Loucy (cell line): ENCODE results near the gene OSTM1.

ENCODE experiments used
- H2AFZ ChIP-seq: fragments of 200-600 bp; sonication (generic); 2 replicates; pipeline ENCODE4 v1.6.0; 2016; ENCODE audit warnings: antibody characterized with exemption, mild to moderate bottlenecking, low read length, moderate library complexity
- H3F3A ChIP-seq: fragments of 200-600 bp; 2 replicates; pipeline ENCODE4 v1.6.0; 2016; ENCODE audit warnings: antibody characterized with exemption, low read depth, mild to moderate bottlenecking
- H3K27me3 ChIP-seq: fragments of 200-600 bp; sonication (generic); 2 replicates; pipeline ENCODE4 v1.6.1; 2014; ENCODE audit warnings: low read length, mild to moderate bottlenecking; ENCODE audit not compliant: insufficient read depth, poor library complexity, severe bottlenecking
- H3K36me3 ChIP-seq: fragments of 200-600 bp; sonication (generic); 2 replicates; pipeline ENCODE4 v1.6.1; 2016; ENCODE audit warnings: low read length; ENCODE audit not compliant: insufficient read depth
- H3K4me1 ChIP-seq: fragments of 200-600 bp; sonication (generic); 2 replicates; pipeline ENCODE4 v1.5.1; 2014; ENCODE audit warnings: low read length, mild to moderate bottlenecking; ENCODE audit not compliant: insufficient read depth, poor library complexity, severe bottlenecking
- H3K4me2 ChIP-seq: fragments of 200-600 bp; sonication (generic); 2 replicates; pipeline ENCODE4 v1.6.0; 2014; ENCODE audit warnings: antibody characterized with exemption, low read length, low read depth, mild to moderate bottlenecking; ENCODE audit not compliant: poor library complexity, severe bottlenecking
- H3K4me3 ChIP-seq: fragments of 200-600 bp; sonication (generic); 2 replicates; pipeline ENCODE4 v1.5.1; 2014; ENCODE audit warnings: low read length, mild to moderate bottlenecking, mixed read lengths; ENCODE audit not compliant: poor library complexity, severe bottlenecking
- H3K79me2 ChIP-seq: fragments of 200-600 bp; sonication (generic); 2 replicates; pipeline ENCODE4 v1.6.1; 2014; ENCODE audit warnings: low read length; ENCODE audit not compliant: insufficient read depth
- H3K9ac ChIP-seq: fragments of 200-600 bp; sonication (generic); 2 replicates; pipeline ENCODE4 v1.6.0; 2014; ENCODE audit warnings: mild to moderate bottlenecking, low read depth, low read length, moderate library complexity; ENCODE audit not compliant: poor library complexity, severe bottlenecking
- H3K9me2 ChIP-seq: fragments of 200-600 bp; sonication (generic); replicated peaks from 2 replicates; pipeline ENCODE4 v1.6.1; 2016; ENCODE audit warnings: low read depth, low read length, mixed read lengths
- H3K9me3 ChIP-seq: fragments of 200-600 bp; sonication (generic); 2 replicates; pipeline ENCODE4 v1.6.1; 2014; ENCODE audit warnings: mild to moderate bottlenecking, antibody characterized with exemption, low read length, low read depth; ENCODE audit not compliant: insufficient read depth
- H4K20me1 ChIP-seq: fragments of 200-600 bp; sonication (generic); 2 replicates; pipeline ENCODE4 v1.6.0; 2014; ENCODE audit warnings: antibody characterized with exemption, low read length, mild to moderate bottlenecking; ENCODE audit not compliant: insufficient read depth, poor library complexity, severe bottlenecking
- EZH2phosphoT487 ChIP-seq: fragments of 200-600 bp; IDR thresholded peaks from 2 replicates; pipeline ENCODE4 v1.6.1; 2018; ENCODE audit warnings: antibody characterized with exemption, mild to moderate bottlenecking, moderate library complexity, borderline replicate concordance
- TF ChIP-seq, protein P1 (sequence below): fragments of 200-600 bp; sonication (generic); conservative IDR thresholded peaks from 2 replicates; pipeline ENCODE4 v1.5.1; 2014; ENCODE audit warnings: mild to moderate bottlenecking, antibody characterized with exemption, low read length

Gene OSTM1

DNA sequence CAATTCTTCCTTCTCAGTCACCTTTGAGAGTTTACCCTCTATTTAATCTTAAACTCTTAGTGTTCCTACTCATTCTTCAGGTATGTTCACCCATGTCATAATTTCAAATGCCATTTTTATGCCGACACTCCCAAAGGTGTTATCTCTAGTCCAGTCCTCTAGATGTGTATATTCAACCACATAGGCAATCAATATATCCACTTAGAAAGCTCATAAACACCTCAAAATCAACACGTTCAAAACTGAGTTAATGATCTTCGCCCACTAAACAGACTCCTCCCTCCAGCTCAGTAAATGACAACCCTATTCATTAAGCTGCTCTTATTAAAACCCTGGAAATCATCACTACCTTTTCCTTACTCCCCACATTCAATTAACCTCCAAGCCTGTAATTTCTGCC, 6.4 kb downstream of the OSTM1 start:
- H3K4me1 ChIP-seq, result peaks cover 27% of the 10 kb centered on the region
- no peaks in the 10 kb centered on the region for H3K27me3 ChIP-seq
- no peak overlapping the region for H2AFZ ChIP-seq
- H3K9me2 ChIP-seq, result no peaks in the 10 kb centered on the region
- H3K4me2 ChIP-seq, result peak overlapping the region; percentile 50
- H3K79me2 ChIP-seq, result peaks cover 3% of the 10 kb centered on the region; the same call in 1 of the 2 replicates
- no peak overlapping the region for H3K4me3 ChIP-seq
- H3F3A ChIP-seq, result no peaks in the 10 kb centered on the region
- no peak overlapping the region for H3K9ac ChIP-seq
- TF ChIP-seq, protein P1, sequence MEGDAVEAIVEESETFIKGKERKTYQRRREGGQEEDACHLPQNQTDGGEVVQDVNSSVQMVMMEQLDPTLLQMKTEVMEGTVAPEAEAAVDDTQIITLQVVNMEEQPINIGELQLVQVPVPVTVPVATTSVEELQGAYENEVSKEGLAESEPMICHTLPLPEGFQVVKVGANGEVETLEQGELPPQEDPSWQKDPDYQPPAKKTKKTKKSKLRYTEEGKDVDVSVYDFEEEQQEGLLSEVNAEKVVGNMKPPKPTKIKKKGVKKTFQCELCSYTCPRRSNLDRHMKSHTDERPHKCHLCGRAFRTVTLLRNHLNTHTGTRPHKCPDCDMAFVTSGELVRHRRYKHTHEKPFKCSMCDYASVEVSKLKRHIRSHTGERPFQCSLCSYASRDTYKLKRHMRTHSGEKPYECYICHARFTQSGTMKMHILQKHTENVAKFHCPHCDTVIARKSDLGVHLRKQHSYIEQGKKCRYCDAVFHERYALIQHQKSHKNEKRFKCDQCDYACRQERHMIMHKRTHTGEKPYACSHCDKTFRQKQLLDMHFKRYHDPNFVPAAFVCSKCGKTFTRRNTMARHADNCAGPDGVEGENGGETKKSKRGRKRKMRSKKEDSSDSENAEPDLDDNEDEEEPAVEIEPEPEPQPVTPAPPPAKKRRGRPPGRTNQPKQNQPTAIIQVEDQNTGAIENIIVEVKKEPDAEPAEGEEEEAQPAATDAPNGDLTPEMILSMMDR, result no peak
- TF ChIP-seq EZH2phosphoT487, result no peak
- H4K20me1 ChIP-seq, result no peaks in the 10 kb centered on the region
- H3K9me3 ChIP-seq, result no peaks in the 10 kb centered on the region
- H3K36me3 ChIP-seq, result no peaks in the 10 kb centered on the region

DNA sequence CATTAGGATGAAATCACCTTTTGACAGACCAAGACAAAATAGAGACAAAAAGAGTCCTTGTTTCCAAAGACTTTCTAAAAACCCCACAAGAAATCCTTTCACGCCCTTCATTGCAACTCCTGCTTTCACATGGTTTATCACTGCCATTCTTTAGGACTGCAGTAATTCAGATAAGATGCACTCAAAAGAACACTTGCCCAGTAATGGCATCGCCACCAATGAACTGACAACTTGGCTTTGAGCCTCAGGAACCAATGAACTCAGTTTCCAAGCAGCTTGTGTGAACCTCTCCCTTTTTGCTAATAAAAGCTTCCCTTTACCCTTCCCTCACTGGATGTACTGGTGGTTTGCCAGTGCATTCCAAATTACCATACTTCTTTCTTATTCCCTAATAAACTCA, 21.8 kb downstream of the OSTM1 start:
- no peak overlapping the region for H3K4me2 ChIP-seq
- H3K79me2 ChIP-seq, result no peaks in the 10 kb centered on the region
- H2AFZ ChIP-seq, result no peak overlapping the region
- H4K20me1 ChIP-seq, result no peaks in the 10 kb centered on the region
- no peak for TF ChIP-seq EZH2phosphoT487
- TF ChIP-seq, protein P1, result no peak
- H3K9me3 ChIP-seq, result no peaks in the 10 kb centered on the region
- no peaks in the 10 kb centered on the region for H3K9me2 ChIP-seq
- no peaks in the 10 kb centered on the region for H3F3A ChIP-seq
- no peak overlapping the region for H3K4me3 ChIP-seq
- H3K9ac ChIP-seq, result no peak overlapping the region
- no peaks in the 10 kb centered on the region for H3K27me3 ChIP-seq
- peaks cover 4% of the 10 kb centered on the region; the same call in 1 of the 2 replicates for H3K36me3 ChIP-seq
- no peaks in the 10 kb centered on the region for H3K4me1 ChIP-seq

DNA sequence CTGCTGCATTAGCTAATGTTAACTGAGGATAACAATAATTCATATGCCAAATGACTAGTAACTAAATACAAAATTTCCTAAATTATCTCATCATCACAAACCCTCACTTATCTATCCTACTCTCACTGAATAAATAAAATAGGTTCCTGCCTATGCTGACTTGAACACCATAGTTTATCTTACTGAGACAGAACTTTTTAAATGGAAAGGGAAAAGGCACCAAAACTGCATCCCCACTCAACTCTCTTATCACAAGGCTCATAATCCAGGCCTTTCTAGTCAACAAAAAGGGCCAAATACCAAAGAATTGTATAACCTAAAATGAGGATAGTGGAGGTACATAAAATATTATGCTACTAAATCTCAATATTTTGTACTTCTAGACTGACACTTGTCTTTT, 23.1 kb downstream of the OSTM1 start:
- no peaks in the 10 kb centered on the region for H4K20me1 ChIP-seq
- no peaks in the 10 kb centered on the region for H3F3A ChIP-seq
- no peaks in the 10 kb centered on the region for H3K79me2 ChIP-seq
- H3K4me3 ChIP-seq, result no peak overlapping the region
- no peaks in the 10 kb centered on the region for H3K4me1 ChIP-seq
- peaks cover 4% of the 10 kb centered on the region; the same call in 1 of the 2 replicates for H3K36me3 ChIP-seq
- no peak overlapping the region for H2AFZ ChIP-seq
- TF ChIP-seq, protein P1, result no peak
- TF ChIP-seq EZH2phosphoT487, result no peak
- H3K4me2 ChIP-seq, result no peak overlapping the region
- no peaks in the 10 kb centered on the region for H3K9me3 ChIP-seq
- no peaks in the 10 kb centered on the region for H3K27me3 ChIP-seq
- no peak overlapping the region for H3K9ac ChIP-seq
- H3K9me2 ChIP-seq, result no peaks in the 10 kb centered on the region
